Fibroblast of skin of left quadriceps (primary cell): Measurements from ENCODE around the gene KPNA2.
"Not testable (repeated sequence)": the region's sequence is repeated elsewhere in the genome, so short reads cannot be mapped to it uniquely, and the experiment has no call there.

Experiments used
- DNase-seq, 2 experiments: peaks; one replicate each; pipeline ENCODE4 v3.0.0-alpha.2; 2013; ENCODE audit warnings: low read depth in 2 of 2

Gene KPNA2

DNA sequence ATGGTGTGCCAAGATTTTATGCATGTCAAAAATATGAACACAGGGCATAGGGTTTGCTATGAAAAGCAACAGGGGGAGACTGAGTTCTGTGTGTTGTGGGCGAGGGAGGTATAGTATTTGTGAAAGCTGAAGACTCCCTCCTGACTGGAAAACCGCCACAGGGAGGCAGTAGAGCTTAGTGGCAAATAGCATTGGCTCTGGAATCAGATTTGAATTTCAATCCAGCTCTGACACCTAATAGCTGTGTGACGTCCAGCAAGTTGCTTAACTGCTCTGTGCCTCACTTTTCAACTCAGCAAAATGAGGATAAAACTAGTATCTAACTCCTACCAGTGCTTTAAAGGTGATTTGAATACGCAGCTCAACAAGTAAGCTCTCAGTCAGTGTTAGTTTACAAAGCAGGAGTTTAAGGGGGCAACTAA, 22.0 kb downstream of the KPNA2 start:
- DNase-seq = no peak

DNA sequence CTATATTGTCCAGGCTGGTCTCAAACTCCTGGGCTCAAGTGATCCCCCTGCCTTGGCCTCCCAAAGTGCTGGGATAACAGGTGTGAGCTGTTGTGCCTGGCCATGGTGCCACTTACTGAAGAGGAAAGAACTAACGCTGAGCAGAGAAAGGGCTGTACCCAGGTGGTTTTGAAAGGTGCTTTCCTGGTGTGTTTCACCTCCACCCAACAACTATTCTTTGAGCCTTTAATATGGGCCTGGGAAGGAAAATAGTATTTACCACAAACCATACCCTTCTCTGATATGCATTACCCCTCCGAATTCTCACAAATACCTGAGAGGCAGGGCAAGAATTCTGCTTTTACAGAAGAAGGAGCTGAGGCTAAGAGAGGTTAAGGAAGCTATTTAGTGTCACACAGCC, 24.8 kb downstream of the KPNA2 start:
- no peak for DNase-seq

DNA sequence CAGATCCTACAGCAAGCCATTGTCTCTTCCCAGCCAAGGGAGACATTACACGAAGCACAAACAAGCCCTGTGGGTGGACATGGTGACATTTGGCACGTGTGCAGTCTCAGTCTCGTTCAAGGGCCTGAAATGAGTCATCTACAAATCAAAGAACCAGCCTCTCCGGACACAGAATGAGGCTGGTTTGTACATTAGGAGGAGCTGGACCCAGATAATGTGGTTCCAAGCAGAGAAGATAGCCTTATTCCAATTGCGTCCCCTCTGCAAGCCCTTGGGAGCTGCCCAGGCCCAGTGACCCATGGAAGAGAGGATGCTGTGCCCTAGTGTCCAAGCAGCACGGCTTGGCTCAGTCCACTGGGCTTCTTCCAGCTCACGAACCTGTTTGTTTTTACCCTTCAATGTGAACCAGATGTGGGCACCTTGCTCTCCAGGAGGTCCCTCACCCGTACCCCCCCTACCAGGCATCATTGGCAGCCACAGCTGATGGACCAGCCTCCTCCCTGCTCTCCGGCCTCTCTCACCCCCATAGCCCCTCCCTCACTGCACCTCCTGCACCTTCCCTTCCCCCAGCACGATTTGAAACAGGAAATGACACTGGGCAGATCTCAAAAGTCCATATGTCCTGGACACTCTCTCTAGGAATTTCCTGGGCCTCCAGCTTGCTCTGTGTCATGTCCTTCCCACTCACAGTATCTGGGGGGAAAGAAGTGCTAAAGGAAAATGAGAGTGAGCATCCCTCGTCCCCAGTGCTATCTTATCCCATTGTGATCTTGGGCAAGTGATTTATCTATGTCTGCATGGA, 26.2 kb downstream of the KPNA2 start:
- no peak for DNase-seq

DNA sequence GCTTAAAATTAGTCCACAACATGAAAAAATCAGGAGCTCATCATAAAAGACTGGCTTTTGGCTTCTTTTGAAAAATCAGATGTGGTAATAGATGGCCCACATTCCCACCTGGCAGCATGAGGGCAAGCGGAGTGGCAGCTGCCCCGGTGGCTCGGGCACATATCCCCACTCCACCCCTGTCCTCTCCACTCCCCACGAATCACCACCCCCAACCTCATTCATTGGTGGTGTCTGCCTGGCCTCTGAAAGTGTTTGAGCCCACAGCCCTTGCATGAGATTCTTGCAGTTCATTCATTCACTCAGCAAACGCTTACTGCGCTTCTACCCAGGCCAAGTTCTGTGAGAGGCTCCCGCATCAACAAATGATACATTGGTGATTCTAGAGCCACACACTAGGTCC, 29.8 kb downstream of the KPNA2 start:
- DNase-seq = not testable (repeated sequence)

DNA sequence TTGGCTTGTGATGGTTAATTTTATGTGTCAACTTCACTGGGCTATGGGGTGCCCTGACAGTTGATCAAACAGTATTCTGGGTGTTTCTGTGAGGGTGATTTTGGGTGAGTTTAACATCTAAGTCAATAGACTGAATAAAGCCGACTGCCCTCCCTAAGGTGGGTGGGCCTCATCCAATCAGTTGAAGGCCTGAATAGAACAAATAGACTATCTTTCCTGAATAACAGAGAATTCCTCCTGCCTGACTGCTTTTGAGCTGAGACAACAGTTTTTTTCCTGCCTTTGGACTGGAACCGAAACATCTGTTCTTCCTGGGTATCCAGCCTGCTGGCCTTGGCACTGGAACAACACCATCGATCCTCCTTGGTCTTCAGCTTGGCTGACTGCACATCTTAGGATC, 33.0 kb downstream of the KPNA2 start:
- DNase-seq = not testable (repeated sequence)

DNA sequence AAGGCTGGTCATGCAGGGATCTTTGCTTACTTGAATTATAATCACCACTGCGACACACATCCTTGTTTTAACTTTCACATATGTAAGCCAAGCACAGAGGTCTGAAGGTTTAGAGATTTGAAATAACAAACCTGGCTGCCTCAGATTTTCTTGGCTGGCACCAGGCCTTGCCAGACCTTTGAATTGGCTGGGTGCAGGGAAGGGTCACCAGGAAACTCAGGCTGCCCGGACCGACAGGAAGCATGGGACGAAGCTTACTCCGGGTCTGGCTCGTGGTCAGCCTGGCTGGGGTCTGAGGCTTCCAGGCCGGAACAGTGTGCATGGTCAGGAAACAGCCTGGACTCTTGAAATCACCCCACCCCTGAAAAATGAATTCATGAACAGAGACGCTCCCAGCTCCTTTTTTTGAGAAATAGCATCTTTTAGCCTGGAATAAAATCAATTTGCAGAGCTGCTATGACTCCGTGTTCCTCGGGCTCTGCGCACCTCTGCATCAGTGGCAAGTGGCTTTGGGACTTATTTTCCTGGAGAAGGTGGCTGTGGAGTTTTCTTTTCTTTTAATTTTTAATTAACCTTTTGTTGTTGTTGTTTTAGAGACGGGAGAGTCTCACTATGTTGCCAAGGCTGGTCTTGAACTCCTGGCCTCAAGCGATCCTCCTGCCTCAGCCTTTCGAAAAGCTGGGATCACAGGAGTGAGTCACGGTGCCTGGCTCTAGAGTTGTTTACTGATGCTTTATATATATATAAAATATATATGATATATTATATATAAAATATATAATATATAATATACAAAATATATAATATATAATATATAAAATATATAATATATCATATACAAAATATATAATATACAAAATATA, 35.3 kb downstream of the KPNA2 start:
- DNase-seq = not testable (repeated sequence)

DNA sequence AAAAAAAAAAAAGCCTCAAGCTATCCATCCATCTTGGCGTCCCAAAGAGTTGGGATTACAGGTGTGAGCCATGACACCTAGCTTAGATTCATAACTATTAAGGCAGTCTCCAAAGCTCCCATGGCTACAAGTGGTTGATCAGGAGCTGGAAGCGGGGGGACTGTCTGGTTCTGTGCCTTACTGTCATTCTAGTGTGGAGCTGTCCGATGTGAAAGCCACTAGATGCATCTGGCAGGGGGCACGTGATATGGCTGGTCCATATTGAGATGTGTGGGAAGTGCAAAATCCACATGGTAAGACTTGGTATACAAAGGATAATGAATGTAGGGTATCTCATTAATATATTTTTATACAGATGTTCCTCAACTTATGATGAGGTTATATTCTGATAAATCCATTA, 38.7 kb downstream of the KPNA2 start:
- no peak for DNase-seq

DNA sequence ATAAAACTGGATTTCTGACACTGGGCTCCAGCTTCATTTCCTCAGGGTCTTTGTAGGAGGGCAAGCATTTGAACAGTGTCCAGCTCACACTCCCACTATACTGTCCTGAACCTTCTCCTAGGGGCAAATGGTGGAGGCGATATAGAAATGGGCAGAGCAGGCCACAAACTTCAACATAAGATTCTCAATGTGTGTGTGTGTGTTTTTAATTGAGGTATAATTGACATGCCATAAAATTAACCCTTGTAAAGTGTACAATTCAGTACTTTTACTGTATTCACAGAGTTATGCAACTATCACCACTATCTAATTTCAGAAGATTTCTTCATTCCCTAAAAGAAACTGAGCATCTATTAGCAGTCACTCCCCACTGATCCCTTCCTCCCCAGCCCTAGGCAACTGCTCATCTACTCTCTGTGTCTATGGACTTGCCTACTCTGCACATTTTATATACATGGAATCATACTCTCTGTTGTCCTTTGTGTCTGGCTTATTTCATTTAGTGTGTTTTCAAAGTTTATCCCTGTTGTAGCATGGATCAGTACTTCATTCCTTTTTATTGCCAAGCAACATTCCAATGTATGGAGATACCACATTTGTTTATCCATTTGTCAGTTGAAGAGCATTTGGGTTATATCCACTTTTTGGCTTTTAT, 40.5 kb downstream of the KPNA2 start:
- DNase-seq = peak in 1 of 2 experiments; percentile 24

DNA sequence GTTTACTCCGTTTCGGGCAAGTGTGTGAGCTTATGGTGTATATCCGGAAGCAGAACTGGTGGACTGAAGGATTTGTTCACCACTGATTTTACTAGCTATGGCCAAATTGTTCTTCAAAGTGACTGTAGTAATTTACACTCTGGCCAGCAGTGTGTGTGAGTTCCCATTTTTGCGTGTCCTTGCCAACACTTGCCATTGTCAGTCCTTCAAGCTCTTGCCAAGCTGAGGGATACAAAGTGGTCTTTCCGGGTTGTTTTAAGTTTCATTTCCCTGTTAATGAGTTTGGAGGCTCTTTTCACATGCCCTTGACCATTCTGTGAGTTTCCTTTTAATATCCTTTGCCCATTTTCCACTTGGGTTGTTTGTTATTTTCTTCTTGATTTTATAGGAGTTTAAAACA, 42.0 kb downstream of the KPNA2 start:
- not testable (repeated sequence) for DNase-seq

DNA sequence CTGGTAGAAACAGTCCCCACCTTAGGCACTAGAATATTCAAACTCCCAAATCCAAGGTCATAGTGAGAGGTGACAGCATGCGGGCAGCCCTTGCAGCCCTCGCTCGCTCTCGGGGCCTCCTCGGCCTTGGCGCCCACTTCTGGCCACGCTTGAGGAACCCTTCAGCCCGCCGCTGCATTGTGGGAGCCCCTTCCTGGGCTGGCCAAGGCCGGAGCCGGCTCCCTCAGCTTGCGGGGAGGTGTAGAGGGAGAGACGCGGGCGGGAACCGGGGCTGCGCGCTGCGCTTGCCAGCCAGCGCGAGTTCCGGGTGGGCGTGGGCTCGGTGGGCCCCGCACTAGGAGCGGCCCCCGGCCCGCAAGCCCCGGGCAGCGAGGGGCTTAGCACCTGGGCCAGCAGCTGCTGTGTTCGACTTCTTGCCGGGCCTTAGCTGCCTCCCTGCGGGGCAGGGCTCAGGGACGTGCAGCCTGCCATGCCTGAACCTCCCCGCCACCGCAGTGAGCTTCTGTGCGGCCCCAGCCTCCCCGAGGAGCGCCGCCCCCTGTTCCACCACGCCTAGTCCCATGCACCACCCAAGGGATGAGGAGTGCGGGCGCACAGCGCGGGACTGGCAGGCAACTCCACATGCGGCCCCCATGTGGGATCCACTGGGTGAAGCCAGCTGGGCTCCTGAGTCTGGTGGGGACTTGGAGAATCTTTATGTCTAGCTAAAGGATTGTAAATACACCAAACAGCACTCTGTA, 45.0 kb downstream of the KPNA2 start:
- no peak for DNase-seq

DNA sequence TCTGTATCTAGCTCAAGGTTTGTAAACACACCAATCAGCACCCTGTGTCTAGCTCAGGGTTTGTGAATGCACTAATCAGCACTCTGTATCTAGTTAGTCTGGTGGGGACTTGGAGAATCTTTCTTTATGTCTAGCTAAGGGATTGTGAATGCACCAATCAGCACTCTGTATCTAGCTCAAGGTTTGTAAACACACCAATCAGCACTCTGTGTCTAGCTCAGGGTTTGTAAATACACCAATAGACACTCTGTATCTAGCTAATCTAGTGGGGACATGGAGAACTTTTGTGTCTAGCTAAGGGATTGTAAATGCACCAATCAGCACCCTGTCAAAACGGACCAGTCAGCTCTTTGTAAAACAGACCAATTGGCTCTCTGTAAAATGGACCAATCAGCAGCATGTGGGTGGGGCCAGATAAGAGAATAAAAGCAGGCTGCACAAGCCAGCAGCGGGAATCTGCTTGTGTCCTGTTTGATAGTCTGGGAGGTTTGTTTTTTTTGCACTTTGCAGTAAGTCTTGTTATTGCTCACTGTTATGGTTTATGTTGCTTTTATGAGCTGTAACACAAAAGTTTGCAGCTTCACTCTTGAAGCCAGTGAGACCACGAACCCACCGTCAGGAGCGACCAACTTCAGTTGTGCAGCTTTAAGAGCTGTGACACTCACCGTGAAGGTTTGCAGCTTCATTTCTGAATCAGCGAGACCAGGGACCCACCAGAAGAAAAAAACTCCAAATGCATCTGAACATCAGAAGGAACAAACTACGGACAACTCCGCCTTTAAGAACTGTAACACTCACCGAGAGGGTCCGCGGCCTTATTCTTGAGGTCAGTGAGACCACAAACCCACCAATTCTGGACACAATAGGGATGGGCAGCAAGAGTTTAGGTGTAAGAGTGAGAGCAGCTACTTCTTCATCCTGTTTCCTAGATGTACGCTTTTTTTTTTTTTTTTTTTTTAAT, 46.0 kb downstream of the KPNA2 start:
- not testable (repeated sequence) for DNase-seq

DNA sequence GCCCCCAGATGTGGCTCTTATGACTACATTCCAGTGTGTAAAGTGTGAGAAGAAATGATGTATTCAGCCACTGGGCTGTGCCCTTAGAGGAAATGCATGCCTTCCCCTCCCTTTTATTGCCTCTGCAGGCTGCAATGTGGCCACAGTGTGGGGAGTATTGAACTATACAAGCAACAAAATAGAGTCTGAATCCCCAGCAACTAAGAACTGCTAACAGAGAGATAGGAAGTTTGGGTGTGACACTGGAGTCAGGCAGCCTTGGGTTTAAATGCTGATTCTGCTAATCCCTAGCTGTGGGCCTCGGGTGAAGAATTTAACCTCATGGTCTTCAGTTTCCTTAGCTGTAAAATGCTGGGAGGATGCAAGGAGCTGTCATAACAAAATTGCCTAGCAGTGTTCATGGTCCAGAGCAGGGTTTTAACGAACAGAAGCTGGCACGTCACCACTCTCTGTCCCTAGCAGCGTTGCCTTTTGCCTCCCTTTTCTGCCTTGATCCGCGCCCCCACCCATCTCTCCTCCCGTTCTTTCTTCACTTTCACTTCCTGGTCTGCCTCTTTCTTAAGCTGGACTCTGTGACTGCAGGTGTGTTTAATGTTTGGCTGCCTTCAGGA, 50.3 kb downstream of the KPNA2 start:
- DNase-seq = no peak

DNA sequence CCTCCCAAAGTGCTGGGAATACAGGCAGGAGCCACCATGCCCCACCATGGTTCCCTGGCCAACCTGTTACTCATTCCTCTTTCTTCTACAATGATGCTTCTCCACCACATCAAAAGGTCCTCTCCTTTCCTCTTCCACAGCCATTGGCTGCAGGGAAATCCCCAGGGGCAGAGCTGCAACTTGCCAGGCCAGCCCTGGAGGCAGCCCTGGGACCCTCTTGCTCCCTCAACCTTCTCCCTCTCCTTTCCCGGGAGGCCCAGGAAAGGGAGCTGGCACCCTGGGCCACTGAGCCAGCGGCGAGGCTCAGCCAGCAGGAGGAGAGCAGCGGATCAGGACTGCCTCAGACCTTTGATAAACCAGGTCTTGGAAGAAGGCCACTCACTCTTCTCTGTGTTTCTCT, 51.1 kb downstream of the KPNA2 start:
- not testable (repeated sequence) for DNase-seq

DNA sequence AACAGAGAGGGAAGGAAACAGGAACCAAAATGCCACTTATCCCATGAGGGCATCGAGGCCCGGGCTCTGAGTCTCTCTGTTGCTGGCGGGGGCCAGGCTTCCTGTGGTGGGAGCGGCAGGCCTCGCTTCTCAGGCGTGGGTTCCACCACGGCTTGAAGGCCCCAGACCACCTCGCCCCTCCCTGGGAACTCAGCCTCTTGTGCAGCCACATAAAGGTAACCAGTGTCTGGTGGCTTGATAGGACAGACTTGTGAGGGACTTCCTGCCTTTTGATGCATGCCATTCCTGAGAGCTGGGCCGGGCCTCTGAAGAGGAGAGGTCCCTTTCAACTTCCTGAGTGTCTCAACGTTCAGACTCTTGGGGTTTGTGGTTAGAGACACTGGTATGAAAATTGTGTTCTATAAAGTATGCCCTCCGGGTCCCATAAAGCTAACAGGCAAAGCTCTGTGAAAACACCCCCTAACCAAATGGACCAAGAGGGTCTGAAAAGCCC, 51.6 kb downstream of the KPNA2 start:
- DNase-seq = not testable (repeated sequence)

DNA sequence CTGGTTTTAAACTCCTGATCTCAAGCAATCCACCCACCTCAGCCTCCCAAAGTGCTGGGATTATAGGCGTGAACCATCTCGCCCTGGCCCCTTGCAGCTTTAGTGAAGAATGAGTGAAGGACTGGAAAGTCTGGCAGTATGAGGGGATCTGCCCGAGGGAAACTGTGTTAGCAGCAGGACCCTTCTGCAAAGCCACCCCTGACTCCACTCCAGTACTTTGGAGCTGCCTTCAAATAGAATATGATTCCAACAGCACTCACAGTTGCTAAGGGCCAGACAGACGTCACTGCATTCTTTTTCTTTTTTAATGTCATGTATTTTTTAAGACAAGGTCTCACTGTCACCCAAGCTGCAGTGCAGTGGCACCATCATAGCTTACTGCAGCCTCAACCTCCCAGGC, 52.3 kb downstream of the KPNA2 start:
- no peak for DNase-seq

DNA sequence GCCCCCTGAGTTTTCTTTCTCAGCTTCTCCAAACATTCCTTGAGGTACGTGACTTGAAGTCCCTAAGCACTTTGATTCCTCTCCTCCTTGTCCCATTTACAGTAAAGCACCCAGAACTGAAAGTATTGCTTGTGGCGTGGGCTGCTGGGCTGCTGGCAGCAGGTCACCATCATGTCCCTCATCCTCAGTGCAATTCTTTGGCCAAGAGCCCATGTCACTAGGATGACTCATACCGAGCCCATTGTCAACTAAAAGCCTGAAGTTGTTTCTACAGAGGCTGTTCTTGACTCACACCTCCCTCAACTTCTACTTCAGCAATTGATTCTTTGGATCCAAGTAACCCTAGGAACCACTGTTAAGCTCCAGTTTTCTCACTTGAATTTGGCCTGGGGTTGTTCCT, 54.3 kb downstream of the KPNA2 start:
- DNase-seq = no peak

DNA sequence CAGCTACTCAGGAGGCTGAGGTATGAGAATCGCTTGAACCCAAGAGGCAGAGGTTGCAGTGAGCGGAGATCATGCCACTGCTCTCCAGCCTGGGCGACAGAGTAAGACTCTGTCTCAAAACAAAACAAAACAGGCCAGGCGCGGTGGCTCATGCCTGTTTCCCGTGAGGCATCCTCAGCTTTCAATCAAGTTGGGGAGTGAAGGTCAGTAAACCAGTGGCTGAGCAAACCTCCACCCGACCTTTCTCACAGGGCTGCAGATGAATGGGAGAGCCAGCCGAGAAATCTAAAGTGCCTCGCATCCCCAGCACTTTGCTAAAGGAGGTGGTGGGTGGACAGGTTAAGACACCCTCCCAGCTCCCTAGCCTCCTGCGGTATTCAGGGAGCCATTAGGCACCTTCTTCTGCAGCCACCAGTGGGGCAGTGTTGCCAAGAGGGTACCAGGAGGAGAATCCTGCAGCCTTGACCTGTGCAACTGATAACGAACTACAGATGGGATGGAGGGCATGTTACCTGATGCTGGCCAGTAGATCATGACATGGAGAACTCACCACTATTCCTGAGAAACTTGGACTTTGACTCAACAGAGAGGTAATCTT, 59.0 kb downstream of the KPNA2 start:
- no peak for DNase-seq

DNA sequence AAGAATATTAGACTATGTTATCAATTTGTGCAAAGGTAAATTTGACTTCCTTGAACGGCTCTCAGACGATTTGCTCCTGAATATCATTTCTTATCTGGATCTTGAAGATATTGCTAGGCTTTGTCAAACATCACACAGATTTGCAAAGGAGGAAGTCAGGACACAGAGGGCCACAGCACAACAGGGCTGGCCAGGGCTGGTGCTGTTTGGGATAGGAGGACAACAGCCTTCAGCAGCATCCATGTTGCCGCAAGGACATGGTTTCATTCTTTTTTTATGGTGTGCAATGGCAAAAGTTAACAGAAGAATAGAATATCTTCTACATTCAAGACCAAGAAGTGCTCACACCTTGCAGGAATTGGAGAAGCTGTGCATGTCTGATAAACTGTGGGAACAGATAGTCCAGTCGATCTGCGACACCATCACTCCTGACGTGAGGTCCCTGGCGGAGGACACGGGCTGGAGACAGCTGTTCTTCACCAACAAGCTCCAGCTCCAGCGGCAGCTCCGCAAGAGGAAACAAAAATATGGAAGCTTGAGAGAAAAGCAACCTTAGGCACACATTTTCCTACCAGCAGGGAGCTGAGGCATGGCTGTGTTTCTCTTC, 59.8 kb downstream of the KPNA2 start:
- no peak for DNase-seq

DNA sequence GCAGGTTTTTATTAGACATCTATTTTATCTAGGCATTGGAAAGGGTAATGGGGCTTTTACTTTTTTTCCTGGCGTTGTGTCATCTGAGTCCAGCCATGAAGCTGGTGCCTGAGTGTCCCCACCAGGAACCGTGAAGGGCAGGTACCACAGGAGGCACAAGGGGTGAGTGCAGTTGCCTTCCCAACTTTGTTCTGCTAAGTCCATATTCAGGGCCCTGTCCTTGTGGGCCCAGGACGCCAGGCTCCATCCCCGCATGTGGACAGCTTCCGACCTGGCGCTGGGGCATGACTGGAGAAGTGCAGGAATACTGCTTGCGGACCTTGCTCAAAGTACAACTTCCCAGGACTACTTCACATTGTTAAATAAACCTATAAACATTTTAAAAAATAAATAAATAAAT, 60.6 kb downstream of the KPNA2 start:
- no peak for DNase-seq
